GM21528 (cell line): ENCODE data around the gene DPM2.

Experiments used
- ATAC-seq: cut with Tn5 transposase; IDR thresholded peaks from one replicate; pipeline ENCODE4 v1.9.1; 2021; ENCODE audit warnings: mild to moderate bottlenecking, moderate library complexity; ENCODE audit not compliant: unreplicated experiment, low FRiP score

DPM2 gene, protein sequence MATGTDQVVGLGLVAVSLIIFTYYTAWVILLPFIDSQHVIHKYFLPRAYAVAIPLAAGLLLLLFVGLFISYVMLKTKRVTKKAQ

DNA sequence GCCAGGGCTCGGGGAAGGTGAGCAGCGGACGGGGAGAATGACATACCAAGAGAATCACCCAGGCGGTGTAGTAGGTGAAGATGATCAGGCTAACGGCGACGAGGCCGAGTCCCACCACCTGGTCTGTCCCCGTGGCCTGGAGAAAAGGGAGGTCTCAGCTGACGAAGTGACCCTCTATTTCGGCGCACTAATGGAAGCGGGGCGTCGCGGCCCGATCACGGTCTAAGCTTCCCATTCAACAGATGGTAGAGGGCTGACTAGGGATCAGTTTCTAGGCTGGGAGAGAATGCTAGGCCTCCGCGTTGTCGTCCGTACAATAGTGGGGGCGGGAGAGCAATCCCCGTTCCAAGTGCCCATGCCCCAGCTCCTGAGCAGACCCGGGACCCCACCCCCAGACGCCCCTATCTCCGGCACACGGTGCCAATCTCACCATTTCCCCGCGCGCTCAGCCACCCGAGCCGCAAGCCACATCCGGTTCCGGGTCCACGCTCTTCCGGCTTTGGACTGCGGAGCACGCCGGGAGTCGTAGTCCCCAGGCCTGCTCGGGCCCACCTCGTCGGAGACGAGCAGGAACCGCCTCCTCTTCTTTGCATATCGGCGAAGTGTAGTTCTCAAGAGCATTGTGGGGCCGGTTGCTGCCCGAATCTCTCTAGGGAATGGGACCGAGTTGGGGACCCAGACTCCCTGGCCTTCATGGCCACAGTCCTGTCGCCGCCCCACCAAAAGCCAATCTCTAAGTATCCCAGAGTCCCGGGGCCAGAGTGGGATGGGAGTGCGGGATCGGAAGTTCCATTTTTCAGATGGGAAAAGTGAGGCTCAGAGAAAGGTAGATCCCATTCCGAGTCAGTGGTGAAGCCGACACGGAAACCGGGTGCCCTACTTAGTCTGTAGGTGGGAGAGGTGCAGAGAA is at the start of gene DPM2:
Gene DPM2, minus strand, starts transcription at position 467 of the 910 bp plus-strand sequence. Its CDS starts 34 bp downstream, at position 433.
- peak; percentile 78 for ATAC-seq

DNA sequence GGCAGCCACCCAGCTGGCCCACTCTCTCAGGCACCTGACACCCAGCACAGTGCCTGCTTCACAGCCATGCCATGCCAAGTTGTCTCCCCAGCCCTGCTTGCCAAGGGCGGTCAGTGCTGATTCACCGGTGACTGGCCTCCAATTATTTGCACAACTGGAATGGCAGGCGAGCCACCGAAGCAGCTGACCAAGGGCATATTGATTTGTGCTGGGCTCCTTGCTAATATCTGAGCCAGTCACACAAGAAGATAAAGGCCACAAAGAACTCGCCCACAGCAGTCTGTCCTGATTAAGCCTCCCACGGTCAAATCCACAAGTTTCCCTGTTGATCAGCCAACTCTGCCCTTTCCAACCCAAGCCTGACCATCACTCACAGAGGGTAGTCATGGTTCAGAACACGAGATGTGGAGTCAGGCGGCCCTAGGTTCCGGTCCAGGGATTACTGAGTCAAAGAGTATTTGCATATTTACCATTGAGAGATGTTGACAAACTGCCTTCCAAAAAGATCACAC is 49.5 kb upstream of the DPM2 start:
- ATAC-seq = no peak

DNA sequence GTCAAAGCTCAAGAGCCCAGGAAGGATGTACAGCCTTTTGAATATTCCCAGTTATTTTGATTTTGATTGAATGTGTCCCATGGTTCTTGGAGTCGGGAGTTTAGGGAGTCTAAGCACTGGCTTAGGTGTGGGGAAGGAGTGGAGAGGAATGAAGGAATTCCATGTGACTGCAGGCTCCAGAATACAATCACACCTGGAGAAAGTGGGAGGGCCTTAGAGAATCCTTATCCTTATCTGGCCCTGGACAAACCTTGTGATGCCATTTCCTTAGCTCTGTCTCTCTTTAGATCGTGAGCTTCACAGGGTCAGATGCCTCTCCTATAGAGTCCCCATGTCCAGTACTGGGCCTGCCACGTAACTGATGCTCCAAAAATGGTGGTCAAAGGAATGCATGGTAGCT is 47.4 kb upstream of the DPM2 start:
- no peak for ATAC-seq

DNA sequence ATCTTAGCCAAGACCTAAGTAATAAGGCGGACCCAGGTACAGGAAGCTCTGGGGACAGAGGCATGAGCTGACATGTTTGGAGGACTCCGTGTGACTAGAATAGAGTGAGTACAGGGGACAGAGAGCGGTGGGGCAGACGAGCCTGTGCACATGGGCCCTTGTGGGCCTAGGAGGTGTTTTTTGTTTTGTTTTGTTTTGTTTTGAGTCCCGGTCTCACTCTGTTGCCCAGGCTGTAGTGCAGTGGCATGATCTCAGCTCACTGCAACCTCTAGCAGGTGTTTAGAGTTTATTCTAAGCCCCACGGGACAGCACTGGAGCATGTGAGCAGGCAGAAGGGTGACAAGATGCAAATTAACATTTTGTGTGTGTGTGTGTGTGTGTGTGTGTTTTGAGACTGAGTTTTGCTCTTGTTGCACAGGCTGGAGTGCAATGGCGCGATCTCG is 46.2 kb upstream of the DPM2 start:
- peak; percentile 28 for ATAC-seq

DNA sequence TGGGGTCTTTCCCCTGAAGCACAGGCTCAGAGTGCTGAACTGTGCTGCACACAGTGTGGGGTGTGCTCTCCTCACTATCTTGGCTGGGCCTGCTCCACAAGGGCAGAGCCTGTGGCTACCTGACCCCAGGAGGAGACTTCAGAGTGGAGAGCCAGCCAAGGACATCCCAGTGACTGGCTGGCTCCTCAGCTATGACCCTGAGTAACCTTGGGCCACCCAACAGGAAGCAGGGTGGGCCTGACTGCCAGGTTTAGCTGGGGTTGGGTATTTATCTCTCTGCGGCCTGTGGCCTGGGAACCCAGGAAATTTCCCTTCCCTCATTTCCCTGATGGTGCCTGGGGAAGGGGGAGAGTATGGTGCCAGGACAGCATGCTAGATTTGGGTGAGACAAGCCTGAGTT is 45.3 kb upstream of the DPM2 start:
- no peak for ATAC-seq

DNA sequence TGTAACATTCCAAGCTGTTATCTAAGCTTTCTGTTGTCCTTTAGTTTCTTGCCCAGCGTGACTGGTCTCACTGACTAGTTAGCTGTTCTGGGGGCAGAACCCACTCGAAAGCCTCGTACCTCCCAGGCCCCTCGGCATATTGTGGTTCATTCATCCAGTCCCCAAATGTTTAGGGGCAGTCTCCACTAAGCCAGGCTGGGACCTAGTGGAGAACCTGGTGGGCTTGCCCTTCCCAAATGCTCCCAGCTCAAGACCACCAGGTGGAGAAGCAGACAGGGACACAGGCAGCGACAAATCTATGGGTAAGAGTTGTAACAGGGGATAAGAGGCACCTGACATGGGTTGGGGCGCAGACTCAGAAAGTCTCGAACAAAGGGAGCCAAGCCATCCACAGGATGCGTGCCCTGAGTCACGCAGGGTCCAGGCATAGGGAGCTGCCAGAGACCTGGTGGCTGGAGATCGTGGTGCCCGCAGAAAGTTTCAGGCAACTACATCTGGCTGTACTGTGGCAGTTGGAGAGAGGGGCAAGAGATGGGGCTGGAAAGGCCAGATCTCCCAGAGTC is 44.0 kb upstream of the DPM2 start:
- ATAC-seq = no peak

DNA sequence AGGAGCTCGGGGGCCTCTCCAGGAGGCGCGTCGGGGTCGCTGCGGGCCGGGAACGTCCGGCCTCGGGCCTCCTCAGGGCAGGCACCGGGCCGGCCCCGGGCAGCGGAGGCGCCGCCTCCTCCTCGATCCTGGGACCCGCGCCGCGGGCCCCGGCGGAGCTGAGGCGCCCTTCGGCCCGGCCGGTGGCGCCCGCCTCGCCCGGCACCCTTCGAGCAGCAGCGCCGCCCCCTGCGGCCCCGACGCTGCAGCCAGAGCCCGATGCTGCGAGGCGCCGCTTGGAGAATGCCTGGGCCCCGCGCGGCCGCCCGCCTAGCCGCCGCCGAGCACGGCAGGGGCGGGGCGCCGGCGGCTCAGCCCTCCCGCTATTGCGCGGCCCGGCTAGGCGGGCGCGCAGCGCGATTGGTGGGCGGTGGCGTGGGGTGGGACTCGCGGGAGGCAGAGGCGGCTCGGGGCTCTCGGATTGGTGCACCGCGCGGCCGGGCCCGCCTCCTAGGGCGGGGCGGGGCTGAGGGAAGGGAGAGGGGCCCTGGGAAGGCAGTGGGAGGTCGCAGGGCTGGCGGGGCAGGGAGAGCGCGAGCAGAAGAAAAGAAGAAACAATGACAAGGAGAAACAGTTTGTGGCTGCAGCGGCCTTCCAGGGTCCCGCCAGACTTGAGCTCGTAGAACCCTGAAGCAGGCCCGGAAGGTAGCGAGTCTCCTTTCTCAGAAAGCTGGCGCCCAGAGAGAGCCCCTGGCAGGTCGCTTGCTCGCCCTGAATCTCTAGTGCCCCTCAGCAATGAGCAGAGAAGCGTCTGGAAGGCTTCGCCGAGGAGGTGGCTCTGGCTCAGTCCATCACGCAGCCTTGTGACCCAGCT is 43.3 kb upstream of the DPM2 start, which contains the start of gene EEIG1:
Gene EEIG1, minus strand, starts transcription at position 284 of the 853 bp plus-strand sequence. CDS start 852 bp downstream, outside the sequence.
- peak; percentile 70 for ATAC-seq

DNA sequence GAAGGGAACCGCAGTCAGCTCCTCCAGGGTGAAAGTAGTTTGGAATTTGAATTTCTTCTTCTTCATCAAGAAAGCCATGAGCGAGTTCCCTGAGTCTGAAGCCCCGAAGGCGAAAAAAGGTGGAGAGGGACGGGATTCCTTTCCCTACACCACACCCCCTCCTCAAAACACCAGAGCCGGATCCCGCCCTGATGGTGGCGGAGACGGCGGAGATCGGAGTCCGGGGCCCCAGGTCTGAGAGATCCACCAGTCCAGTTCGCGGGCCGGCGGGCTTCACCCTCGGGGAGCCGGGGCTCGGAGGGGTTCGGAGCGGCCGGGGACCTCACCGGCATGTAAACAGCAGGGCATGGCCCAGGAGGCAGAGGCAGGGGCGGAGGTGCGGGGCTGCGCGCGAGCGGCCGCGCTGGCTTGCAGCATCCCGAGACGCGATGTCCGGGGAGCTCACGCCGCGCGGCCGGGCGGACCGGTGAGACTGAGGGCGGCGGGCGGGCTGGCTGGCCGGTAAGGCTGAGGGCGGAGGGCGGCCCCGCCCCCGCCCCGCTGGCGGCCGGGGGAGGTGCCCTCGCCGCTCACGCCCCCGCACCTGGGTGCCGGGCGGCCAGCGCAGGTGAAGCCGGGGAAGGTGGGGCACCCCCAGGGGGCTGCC is 42.5 kb upstream of the DPM2 start:
- ATAC-seq = peak; percentile 27

DNA sequence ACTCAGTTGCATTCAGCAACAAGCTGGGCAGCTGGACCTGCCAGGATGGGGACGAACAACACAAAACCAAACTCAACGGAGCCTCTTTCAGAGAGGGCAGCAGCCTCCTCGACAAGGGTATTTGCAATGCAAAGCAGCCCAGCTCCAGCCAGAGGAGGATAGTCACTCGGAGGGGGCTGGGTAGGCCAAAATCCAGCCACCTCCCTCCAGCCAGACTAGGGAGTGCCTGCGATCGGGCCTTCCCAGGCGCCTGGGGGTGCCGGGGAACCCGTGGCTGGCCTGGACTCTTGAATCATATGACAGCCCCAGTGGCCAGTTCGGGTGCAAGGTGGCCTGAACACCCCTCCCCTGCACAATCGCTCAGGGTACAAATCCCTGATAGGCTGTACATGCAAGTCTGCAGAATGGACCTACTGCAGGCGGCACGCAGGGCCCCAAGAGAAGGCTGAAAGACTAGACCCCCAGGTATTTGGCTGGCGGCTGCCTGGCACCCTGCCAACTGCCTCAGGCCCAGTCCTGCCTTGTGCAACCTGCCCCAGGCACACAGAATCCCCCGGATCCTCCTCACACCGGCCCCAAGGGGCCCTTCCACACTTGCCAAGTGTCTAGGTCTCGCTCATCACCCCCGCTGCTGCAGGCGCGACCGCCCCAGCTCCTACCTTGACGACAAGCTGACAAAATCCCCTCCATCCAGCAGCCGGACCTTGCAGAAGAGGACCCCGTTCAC is 41.8 kb upstream of the DPM2 start:
- no peak for ATAC-seq

DNA sequence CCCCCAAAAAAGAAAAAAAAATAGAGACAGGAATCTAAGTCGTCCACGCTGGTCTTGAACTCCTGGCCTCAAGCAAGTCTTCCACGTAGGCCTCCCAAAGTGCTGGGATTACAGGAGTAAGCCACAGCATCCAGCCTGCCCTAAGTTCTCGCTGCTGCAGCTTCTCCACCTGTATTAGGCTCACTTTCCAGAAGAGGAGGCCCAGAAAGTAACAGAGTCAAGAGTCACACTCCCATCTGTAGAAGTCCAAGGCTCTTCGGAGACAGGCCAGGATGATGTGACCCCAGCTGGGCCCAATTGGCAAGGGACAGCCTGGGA is 41.3 kb upstream of the DPM2 start:
- ATAC-seq = no peak

DNA sequence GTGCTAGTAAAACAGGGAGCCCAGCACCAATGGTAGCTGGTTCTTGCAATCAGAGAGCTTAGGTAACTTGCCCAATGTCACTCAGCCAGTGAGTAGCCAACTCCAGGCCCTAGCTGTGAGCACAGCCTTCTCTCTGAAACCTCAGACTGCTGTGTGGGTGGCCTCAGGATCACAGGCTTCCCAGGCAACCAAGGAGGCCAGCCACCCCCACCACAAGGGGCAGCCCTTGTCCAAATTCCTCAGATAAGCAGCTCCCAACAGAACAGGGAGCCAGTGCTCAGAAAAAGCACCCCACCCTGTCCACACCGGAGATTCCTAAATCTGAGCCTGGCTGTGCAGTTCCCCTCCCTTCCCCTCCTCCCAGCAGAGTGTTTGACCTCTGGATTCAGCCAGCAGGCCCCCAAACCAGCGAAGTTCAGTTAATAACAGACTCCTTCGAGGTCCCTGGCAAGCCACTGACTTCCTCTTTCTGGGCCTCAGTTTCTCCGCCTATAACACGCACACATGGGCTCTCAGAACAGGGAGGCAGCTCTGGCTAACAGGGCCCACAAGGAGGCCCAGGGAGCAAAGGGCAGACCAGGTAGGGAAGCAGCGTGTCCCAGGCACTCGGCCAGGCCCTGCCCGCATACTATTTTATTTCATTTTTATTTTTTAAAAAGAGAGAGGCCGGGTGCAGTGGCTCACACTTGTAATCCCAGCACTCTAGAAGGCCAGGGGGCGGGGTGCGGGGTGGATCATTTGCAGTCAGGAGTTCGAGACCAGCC is 40.4 kb upstream of the DPM2 start:
- ATAC-seq = no peak

DNA sequence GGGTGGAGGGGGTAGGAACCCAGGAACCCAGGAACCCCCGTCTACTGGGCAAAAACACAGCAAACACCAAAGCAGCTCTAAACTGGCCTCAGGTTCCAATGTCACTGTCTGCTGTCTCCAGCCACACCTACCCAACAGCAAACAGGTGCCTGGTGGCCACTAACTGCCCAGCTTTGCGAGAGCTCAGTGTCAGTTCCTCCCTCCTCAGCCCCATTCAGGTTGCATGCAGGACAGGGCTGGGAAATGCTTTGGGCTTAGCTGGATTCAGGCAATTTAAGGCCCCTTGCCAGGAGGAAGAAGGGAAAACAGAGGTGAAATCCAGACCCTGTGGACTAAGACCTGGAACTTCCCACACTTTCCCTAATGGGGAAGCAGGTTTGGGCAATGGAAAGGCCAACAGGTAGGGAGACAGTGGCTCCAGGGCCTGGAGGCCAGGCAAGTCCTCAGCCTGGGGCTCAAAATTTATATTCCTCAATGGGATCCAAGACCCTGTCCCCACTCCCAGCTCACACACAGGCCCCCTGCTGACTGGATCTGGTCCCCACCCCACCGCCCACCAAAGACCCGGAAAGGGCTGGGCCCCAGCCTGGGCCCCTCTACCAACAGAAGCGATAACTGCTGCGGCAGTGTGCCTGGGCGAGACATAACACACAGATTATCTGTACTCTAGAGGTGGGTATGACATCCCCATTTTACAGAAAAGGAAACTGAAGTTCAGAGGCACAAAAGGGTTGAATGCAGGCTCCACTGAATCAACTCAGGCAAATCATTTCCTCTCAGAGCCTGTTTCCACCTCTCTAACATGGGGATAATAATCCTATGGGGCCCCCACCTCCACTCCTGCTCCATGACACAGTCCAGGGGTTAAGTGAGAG is 39.6 kb upstream of the DPM2 start:
- no peak for ATAC-seq

DNA sequence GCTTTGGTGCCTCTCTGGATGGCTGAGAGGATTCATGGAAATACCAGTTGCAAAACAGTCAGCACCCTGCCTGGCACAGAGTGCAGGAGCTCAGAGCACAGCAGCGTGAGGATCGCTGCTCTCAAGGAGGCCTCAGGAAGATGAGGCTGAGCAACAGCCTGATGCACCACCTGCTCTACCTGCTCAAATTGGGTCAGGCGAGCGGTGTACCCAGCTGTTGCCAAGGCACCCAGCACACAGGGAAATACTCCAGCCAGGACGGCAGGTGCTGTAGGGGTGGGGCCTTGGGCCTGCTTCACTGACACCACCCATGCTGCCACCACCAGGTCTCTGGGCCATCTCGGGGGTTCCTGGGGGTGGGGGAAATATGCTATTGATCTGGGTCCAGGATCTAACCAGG is 38.8 kb upstream of the DPM2 start:
- no peak for ATAC-seq

DNA sequence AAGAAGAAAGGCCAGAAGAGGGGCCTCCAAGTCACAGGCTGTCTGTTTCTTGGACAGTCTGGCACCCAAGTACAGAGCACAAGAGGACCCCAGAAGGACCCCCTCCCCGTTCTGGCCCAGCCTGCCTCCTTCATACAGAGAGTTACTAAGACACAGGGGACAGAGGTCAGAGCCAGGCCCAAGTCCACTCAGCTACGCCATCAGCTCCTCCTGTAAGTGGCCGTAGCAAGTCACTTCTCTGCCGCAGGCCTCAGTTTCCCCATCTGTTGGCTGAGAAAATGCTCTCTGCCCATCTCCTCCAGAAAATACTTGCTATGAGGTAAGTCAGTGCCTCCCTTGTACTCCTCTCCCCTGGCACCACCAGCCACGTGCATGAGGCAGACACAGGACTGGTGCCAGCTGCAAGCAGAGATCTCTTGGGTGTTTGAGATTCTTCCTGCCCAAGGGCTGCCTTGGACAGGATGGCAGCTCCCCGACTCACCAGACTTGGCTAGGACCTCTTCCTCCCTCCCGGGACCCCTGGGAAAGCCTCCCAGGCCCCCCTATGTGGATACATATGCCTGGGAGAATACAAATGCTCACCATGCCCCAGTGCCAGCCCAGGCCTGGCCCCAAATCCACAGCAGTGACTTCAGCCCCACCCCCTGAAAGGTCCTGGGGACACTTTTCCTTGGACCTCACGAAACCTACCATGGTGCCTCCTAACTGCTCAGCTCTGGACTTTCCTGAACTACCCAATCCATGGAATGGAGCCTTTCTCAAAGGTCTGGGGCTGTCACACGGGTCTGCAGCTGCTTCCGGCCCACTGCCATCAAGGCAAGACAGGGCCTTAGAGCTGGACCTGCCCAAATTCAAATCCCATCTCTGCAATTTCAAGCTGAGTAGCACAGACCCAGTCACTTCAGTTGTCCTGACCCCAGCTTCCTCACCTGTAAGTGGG is 38.0 kb upstream of the DPM2 start:
- ATAC-seq = no peak

DNA sequence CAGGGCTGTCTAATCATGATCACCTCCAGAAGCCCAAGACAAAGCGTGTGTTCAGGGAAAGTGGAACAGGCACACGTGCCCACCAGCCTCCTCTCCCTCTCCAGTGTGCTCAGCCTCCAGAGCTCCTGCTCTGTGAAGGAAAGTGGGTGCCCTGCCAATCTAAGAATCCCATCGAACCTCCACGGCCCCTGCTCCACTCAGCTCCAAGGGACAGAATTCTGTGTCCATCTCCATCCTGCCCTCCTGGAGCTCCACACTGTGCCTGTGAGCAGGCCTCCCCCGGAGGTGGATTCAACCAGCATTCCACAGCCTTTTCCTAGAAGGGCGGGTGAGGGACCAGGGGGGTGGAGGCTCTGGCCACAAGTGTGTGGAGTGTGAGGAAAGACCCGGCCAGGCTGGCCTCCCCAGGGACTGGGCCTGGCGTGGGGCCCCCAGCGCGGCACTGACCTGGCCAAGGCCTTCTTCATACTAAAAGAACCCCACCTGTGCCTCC is 37.2 kb upstream of the DPM2 start:
- ATAC-seq = no peak

DNA sequence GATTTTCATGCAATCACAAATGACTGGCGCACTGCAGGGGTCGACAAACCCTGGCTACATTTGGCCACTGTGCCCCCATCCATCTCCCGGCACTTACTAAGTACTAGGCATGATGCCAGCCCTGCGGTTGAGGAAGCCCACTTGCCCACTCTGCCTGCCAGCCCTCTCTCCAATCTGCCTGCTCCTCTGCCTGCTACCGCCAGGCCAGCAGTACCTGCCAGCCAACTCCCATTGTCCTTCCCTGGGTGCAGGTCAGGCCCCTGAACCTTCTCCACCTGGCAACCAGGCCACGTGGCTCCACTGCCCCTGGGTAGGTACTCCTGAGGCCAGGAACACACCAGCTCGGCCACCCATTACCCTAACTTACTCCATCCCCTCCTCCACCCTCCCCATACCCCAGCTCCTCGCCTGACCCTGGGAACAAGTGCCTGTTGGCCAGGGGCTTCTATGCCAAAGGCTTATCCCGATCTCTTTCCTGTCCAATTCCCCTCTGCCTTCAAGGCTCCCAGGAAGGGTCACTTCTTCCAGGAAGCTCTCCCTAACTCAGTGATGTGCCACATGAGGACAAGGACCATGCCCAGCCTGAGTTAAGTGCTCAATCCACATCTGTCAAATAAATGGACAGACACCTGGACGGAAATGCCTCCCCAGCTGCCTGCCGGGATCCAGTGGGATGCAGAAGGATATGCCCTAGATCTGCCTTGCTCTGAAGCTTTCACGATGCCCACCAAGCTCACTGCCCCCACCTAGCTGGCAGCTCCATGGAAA is 36.5 kb upstream of the DPM2 start:
- ATAC-seq = no peak
